Activated T-cell treated with anti-CD3 and anti-CD28 coated beads for 48 hours (primary cell): ENCODE data around the gene COL7A1.
"Not testable (repeated sequence)": the region's sequence is repeated elsewhere in the genome, so short reads cannot be mapped to it uniquely, and the experiment has no call there.

Source experiments
- DNase-seq: peaks from one replicate; pipeline ENCODE4 v3.0.0-alpha.2; 2020; ENCODE audit warnings: low read depth

Gene COL7A1

DNA sequence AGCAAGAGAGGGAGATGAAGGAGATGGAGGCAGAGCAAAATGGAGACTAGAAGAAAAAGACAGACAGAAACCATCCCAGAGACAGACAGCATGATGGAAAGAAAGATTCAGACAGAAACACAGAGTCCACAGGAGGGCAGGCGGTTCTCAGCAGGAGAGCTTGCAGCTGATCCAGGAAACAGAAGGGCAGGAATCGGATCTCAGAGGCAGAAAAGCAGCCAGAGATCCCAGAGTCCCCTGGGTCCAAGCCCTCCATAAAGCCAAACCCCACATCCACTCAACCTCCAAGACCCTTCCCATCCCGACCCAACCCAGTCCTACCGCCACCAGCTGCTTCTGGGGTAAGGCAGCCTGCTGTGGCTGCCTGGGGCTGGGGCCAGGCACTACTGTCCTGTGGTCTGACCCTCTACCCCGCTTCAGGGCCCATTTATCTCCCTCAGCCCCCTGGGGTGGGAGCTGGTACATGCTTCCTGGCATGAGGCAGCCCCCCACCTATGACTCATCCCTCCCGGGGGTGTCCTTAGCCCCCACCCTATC, 31.7 kb downstream of the COL7A1 start, which contains the start of gene UCN2:
Gene UCN2, minus strand, starts transcription at position 400 of the 537 bp plus-strand sequence. CDS start 657 bp downstream, outside the sequence.
- DNase-seq: no peak

DNA sequence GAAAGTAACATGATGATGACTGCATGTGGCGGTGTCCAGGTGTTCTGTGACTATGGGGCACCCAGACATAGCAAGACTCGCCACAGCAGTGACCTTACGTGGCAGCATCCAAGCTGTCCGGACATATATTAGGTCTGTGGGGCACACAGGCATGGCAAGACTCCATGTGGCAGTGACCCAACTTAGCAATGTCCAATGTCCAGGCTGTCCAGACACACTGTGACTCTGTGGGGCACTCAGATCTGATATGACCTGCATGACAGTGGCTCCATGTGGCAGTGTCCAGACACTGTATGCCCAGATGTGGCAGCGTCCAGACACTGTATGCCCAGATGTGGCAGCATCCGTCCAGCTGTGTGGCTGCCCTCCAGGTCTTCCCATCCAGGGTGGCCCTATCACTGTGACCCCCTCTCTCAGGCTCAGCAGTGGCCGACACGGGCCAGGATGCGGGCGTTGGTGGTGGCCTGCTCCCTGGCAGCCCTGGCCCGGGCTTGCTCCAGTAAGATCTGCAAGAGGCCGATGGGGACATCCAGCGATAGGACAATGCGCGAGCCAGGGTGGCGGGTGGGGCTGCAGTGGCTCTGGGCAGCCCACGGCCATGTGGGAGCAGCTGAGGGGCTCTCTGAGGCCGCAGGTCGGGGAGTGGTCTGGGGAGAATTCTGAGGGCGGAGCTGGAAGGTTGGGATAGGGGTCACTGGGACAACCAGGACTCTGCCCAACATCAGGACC, 32.6 kb downstream of the COL7A1 start:
- no peak for DNase-seq

DNA sequence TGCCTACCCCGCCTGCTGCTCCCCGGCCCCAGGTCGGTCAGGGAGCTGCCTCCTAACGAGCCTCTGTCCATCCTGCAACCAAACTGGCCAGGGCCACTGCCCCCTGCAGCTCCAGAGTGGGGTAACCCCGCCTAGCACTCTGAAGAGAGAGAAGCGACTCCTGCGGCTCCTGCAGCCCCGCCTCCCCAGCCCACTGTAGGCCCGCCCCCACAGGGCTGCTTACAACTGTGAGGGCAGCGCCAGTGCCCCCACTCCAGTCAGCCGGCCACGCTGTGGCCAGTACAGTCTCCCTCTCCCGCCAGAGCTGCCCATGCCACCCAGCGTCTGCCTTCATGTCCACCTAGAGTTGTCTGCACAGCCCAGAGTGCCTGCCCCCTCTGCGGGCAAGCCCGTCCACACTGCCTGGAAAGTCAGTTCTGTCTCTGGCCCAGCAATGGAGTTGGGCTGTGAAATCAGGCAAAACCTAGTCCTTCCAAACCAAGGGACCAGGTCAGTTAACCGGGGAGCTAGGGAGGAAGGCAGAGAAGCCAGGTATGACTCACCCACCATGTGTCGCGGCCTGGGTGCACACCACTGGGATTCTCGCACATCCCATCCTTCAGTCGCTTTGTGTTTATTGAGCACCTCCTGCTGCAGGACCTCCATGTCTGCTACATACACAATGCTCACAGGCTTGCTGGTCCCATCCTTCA, 33.9 kb downstream of the COL7A1 start:
- no peak for DNase-seq

DNA sequence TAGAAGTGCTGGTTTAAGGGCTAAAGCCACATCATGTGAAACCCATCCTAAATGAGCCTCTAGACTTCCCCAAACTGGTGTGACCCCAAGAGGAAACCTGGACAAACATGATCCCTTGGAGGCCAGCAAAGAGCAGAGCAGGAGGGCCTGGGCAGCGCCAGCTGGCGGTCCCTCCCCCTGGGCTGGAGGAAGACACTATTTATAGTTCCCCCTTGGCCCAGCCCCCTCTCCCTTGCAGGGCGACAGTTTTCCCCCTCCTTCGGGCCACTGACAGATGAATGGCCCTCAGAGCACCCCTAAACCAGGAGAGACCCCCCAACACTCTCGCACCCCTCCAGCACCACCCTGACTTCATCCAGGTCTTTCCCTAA, 34.5 kb downstream of the COL7A1 start:
- DNase-seq: no peak

DNA sequence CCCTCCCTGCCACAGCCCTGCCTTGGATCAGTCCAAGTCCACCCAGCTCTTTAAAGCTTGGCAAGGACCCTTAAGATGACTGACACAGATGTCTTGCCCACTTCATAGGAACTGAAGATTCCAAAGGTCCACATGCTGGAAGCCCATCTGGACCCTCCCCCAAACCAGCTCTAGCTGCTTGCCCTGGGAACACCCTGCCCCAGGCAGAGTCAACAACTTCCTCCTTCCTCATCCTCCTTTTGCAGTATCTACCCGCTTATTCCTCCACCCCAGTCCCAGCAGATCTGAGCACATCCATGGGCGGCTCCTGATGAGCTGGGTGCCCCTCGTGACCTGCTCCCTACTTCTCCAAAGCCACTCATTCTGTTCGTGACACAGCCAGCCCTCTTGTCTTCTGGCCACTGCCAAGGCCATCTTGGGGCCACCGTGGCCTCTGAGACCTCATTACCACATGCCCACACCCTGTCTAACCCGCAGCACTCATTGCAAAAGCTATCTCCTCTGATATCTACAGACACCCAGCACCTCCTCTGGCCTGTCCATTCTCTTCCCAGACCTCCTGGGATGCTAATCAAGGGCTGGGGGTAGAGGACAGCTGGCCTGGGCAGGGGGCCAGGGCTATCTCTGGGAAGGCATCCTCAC, 36.5 kb downstream of the COL7A1 start:
- DNase-seq: no peak

DNA sequence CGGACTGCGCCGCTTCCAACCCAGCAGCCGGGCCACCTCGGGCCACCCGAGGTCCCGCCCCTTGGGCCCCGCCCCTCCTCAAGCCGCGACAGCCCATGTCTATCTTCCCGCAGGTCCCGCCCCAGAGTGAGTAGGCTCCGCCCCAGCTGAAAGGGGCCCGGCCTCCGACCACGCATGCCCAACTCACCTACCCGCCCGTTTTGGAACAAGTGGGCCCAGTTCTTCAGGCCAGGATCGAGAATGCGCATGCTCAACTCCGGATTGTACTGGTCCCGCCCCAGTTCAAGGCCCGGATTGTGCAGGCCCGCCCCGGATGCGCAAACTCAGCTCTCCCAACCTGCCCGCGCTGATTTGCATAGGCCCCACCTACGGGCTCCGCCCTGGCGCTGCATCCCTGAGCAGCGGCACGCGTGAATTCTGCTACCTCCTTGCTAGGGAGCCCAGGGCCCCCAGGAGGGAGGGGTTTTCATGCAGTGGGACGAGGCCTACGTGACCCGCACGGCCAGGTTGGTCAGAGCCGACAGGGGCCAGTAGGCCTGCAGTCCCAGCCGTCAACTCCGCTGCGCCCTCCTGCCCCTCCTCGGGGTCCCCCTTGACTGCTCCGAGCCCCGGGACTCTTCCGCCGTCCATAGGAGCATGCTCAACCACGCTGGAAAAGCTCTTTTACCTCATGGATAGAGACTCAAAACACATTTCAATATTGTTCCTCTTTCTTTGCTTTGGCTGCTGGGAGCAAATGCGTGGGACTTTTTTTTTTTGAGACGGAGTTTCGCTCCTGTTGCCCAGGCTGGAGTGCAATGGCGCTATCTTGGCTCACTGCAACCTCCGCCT, 38.1 kb downstream of the COL7A1 start, which contains the start of gene PFKFB4:
Gene PFKFB4, minus strand, starts transcription at position 8 of the 831 bp plus-strand sequence. CDS start 26 bp downstream, outside the sequence.
- DNase-seq: peak; percentile 100

DNA sequence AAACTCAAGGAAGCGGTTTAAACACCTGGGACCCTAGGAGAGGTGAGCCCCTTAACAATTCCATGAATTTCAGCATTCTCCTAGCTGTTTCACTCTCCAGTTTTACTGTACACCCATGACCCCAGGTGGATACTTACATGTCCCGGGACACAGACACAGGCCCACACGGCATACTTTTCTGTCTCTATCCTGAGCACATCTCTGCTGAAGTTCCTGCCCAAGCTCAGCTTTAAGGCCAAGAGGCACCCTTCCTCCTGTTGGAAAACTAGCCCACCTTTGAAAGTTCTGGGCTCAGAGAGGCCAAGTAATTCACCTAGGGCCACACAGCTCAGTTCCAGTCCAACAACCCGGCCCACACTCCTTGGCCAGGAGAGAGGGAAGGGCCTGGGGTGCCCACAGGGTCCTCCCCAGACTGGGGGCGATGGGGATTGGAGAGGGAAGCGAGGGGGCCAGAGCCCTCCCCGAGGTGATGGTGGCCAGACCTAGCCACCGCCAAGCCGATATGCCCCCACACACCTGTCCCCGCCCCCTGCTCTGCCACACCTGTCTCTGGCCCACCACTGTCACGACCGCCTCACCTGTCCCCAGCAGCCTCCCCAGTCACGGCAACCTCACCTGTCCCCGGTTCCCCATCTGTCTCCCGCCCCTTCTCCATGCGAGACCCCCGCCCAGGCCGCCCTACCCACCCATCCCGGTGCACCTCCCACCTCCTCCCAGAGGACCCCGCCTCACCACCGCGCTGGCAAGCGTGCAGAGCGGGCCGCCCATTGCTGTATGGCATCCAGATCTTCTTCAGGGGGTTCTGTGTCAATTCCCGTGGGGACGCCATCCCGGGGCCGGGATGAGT, 39.0 kb downstream of the COL7A1 start:
- no peak for DNase-seq

DNA sequence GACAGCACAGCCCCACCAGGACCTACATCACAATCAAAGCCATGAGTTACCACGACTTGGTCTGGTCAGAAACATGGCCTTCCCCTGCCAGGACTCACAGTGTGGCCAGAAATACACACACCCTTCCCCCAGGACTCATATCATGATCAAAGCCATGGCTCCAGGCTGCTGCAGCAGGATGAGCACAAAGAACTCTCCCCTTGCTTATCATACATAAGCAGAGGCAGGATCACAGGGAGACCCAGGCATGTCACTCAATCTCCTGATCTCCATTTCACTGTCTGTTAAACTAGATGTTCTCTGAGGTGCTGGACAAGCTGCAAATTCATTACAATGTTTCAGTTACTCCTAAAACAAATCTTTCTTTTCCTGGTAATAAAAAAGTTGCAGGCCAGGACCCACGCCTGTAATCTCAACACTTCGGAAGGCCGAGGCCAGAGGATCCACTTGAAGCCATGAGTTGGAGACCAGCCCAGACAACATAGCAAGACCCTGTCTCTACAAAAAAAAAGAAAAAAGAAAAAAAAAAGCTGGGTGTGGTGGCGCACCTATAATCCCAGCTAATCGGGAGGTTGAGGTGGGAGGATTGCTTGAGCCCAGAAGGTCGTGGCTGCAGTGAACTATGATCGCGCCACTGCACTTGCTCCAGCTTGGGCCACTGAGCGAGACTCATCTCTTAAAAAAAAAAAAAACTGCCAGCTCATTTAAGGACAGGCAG, 39.7 kb downstream of the COL7A1 start:
- DNase-seq: no peak

DNA sequence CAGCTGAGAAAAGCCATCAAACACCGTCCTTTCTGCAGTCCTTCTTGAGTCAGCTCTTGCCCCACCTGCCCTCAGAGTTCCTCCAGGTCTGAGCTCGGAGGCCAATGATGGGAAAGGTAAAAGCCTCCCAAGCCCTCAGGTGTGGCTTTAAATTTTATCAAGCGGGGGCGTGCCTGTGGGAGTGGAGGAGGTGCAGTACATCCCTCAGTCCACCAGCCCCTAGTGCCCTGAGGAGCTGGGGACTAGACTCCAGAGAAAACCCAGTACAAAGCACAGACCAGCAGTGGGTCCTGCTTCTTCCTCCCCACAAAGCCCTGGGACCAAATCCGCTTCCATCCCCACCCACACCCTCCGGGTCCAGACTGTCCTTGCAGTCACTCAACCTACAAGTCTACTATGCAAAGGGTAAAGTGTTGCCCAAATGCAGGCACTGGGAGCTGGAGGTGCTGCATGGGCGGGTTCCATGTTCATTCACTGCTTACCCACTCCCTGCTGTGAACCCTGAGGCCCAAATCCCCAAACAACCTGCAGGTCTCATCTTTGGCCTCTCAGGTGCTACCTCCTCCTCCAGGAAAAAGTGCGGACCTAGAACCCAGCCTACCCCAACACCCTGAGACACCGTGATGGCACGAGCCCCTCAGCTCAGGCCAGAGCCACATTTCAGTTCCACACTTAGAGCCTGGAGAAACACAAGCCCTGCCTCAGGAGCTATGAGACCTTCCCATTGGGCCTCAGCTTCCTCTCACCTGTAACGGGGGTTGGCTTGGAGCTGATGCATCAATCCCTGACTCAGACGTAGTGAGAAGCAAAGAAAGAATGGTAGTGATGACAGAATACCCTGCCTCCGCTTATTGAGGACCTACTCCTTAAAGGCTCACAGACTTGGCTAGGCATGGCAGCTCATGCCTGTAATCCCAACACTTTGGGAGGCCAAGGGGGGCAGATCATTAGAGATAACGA, 41.0 kb downstream of the COL7A1 start:
- no peak for DNase-seq

DNA sequence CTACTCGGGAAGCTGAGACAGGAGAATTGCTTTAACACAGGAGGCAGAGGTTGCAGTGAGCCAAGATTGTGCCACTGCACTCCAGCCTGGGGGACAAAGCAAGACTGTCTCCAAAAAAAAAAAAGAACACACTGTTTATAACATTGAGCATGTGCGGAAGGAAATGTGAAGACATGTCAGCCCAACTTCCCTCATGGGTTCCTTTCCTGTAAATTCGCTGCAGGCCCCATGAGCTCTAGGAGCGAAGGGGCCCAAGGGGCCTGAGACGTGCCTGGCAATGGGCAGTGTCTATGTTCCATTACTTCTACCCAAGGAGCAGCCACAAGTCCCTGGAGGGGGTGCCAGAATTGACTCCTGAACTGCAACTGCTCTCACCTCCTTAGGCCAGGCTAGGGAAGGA, 41.8 kb downstream of the COL7A1 start:
- DNase-seq: no peak

DNA sequence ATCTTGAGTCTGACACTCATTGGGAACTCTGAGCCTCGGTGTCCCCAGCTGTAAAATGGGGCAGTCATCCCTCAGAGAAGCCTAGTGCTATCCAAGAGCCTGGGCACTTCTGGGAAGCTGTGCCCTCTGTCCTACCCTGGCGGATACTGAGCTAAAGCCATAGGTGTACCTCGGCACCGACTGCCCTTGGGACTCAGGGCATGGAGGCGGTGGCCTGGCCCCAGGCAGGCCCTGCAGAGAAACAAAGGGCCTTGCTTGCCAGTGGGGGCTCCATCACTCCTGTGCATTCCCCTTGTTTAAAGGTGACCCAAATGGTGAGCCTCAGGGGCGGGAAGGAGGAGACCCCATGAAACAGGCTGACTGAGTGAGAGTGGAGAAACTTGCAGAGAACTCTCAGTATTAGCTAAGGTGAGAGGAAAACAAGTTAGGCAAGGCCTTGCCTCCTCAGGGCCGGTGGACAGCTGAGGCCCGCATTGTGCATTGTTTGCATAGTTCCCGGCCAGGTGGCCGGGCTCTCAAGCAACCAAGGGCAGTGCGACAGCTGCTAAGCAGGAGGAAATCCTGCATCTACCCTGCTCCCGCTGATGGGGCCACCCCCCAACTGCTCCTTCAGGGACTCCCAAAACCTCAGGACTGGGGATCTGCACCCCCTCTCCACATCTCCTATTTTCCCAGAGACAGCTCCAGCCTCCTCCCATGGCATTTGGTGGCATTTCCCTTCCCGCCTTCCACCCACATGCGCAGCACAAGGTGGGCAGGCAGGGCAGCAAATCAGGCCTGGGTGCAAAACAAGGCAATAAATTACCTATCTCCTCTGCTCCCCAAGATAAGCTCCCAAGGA, 42.8 kb downstream of the COL7A1 start:
- no peak for DNase-seq

DNA sequence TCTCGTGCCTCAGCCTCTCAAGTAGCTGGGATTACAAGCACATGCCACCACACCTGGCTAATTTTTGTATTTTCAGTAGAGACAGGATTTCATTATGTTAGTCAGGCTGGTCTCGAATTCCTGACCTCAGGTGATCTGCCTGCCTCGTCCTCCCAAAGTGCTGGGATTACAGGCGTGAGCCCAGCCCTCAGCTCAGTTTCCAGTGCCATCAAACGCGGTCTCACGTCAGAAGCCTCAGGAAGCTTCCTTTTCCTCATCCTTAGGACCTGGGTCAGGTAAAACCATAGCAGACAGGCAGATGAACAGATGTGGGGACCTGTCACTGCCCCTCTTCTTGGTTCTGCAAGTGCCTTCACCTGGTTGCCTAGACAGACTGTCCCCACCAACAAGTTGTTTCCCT, 43.5 kb downstream of the COL7A1 start:
- DNase-seq: not testable (repeated sequence)

DNA sequence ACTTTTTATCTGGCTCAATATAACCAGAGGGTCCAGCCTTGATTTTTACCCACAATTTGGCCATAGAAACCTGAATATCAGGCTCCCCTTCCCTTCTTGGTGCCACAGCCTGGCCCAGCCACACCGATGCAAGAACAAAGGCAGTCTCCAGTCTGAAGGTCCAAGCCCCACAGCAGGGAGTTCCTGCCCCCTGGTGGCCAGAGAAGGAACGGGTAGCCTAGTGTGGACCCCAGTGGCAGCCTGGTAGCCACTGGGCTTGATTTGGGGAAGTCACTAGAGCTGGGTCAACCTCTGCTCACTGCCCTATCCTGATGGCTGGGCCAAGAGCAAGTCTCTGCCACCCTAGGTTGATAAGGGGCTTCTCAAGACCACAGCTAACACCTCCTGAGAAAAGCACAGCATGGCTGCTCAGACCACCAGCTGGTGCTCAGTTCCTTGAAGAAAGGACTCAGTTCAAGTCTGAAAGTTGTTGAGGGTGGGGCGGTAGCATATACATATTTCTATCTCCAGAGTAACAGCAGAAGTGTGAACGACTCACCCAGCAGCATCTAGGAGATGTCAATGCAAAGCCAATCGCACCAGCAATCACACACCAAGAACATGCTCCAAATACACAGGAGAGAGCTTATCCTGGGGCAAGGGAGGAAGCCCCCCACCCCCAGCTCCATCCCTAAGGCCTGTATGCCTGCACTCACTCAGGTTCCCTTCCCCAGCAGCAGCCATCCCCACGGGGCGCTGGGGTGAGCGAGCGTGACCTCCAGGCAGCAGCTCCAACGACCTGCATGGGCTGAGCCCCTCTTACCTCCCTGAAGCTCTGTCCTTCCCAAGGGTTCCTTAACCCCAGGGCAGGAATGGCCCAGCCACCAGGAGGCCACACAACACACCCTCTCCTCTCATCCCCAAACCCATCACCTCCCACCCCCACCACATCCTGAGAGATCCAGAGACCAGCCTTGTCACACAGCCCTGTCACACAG, 46.1 kb downstream of the COL7A1 start:
- peak; percentile 75 for DNase-seq

DNA sequence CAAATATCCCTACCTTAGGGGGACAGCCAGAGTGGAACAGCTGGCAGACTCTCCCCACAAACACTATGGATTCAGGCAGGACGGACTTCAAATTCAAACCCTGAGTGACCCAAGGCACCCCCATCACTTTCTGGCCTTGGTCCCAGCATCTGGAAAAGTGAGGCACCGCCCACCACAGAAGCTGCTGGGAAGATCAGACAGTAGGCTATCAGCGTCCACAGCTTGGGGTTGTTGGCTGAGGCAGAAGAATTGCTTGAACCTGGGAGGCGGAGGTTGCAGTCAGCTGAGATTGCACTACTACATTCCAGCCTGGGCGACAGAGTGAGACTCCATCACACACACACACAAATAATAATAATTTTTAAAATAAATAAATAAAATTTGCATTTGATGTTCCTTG, 47.0 kb downstream of the COL7A1 start:
- no peak for DNase-seq

DNA sequence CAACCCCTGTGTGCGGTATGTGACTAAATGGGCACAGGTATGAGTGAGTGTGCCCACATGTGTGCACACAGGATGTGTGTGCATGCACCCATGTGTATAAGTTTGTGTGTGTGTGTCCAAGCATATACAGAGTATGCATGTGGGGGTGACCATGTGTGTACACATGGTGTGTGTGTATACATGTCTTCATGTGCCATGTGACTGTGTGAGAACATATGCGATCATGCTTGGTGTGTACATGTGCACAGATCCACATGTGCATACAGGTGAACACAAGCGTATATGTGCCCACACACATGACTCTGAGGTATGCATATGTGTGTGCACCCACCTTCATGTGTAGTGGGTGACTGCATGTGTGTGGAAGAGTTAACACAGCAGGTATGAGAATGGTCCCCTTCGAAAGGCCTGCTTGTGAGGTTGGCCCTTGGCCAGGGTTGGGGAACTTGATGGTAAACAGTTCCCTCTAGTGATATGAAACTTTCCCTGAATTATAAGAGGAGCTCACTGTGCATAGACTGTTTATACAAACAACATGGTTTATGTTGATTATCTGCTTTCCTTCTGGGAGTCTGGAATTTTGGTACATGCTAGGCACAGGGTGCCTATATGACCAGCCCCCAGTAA, 48.8 kb downstream of the COL7A1 start:
- DNase-seq: no peak

DNA sequence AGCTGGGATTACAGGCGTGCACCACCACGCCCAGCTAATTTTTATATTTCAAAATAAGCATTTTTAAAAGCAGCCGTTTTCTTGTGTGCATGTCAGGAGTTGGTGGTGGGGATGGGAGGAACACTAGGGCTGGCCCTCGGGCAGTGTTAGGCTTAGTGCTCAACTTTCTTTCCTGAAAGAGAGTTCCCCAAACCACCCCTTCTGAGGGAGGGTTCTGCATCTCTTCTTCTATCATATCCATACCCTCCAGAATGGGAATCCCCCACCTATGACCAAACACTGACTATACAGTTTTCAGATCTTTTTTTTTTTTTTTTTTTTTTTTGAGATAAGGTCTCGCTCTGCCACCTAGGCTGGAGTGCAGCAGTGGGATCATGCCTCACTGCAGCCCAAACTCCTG, 51.0 kb downstream of the COL7A1 start:
- DNase-seq: no peak
